Keratinocyte (primary cell): ENCODE measurements around the gene MYH9.

Experiments
- EZH2 ChIP-seq: IDR thresholded peaks from one replicate; pipeline ENCODE4 v1.6.1; 2012; ENCODE audit warnings: inconsistent platforms, mild to moderate bottlenecking, low read length, moderate library complexity
- TF ChIP-seq, protein P1 (sequence below), 3 experiments: IDR thresholded peaks in 1 of 3; conservative IDR thresholded peaks in 1 of 3; optimal IDR thresholded peaks in 1 of 3; 2 replicates in 2 of 3; 3 replicates in 1 of 3; pipeline versions ENCODE3 to v1.5.1; 2011; ENCODE audit warnings: low read length in 3 of 3, mild to moderate bottlenecking in 3 of 3, moderate library complexity in 2 of 3, control low read depth in 1 of 3, inconsistent platforms in 1 of 3; ENCODE audit not compliant: insufficient read depth in 2 of 3; ENCODE audit errors: extremely low read depth in 1 of 3

DNA sequence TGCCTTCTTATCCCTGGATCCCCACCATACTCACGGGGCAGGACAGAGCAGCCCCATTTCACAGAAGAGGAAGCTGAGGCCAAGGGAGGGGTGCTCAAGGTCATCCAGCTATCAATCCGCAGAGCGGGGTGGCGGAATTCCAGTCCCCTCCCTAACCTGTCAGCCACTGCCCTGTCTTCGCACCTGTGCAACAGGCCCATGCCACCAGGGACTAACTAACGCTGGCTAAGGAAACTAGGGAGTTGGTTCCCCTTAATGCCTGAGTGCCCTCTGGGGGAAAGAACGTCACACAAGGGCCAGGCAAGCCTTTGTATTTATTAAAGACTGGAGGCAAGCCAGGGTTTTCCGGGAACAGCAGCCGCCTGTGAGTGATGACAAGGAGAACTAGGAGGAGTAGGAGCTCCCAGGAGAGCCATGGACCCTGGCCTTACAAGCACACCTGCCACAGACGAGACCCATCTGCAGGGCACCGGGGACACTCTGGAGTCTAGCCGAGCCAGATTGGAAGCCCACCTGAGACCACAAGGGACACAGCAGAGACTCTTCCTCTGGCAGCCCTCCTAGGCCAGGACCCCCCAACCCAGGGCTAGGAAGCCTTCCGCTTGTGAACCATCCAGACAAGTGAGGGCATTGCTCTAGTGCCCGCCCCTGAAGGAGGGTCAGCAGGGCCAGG lies 64.4 kb downstream of the MYH9 start:
- TF ChIP-seq, protein P1, sequence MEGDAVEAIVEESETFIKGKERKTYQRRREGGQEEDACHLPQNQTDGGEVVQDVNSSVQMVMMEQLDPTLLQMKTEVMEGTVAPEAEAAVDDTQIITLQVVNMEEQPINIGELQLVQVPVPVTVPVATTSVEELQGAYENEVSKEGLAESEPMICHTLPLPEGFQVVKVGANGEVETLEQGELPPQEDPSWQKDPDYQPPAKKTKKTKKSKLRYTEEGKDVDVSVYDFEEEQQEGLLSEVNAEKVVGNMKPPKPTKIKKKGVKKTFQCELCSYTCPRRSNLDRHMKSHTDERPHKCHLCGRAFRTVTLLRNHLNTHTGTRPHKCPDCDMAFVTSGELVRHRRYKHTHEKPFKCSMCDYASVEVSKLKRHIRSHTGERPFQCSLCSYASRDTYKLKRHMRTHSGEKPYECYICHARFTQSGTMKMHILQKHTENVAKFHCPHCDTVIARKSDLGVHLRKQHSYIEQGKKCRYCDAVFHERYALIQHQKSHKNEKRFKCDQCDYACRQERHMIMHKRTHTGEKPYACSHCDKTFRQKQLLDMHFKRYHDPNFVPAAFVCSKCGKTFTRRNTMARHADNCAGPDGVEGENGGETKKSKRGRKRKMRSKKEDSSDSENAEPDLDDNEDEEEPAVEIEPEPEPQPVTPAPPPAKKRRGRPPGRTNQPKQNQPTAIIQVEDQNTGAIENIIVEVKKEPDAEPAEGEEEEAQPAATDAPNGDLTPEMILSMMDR (optimal IDR thresholded peaks at IDR 0.05 in 1 of 3, IDR thresholded peaks at IDR 0.05 in 1 of 3, conservative IDR thresholded peaks at IDR 0.05 in 1 of 3; ENCODE audit: extremely low read depth in 1 of 3, insufficient read depth in 2 of 3, low read length in 3 of 3): no peak
- TF ChIP-seq EZH2: no peak
